ENCODE measurements around the gene MSL3B.

GRCh38 chr2:233849607-233850271 is 18.4 kb downstream of the MSL3B start:
- TF ChIP-seq YY1 (IDR thresholded peaks at IDR 0.05; ENCODE audit: insufficient read depth, insufficient read length) (no peak), ZNF274 (IDR thresholded peaks at IDR 0.05; ENCODE audit: low read depth, low read length) (no peak)

All from NT2/D1 (cell line).